Immature natural killer cell (primary cell): ENCODE results near the gene GNPDA2. TPM values are rescaled to one million over a fixed set of nuclear protein-coding genes. Genes with fewer than 3 reads are reported as not detected.
A peak's percentile ranks its signal among the peaks of the same experiment; 100 is the strongest.

Experiments
- DNase-seq, 3 donors: peaks; one replicate each; pipeline ENCODE4 v3.0.0; 2022; ENCODE audit warnings: mixed read lengths in 1 of 3
- H3K27ac Mint-ChIP-seq, 6 donors: one replicate each; pipeline ENCODE4 v1.8.0; 2020; ENCODE audit warnings: mixed read lengths in 6 of 6, mild to moderate bottlenecking in 5 of 6, inconsistent platforms in 4 of 6, moderate library complexity in 3 of 6
- H3K27me3 Mint-ChIP-seq, 3 donors: one replicate each; pipeline ENCODE4 v1.8.0; 2020 to 2021; ENCODE audit warnings: low read depth in 3 of 3, mild to moderate bottlenecking in 3 of 3, mixed read lengths in 3 of 3, moderate library complexity in 3 of 3, inconsistent platforms in 1 of 3
- H3K36me3 Mint-ChIP-seq, 3 donors: one replicate each; pipeline ENCODE4 v1.8.0; 2020; ENCODE audit warnings: mixed read lengths in 3 of 3, inconsistent platforms in 2 of 3, mild to moderate bottlenecking in 2 of 3
- H3K4me1 Mint-ChIP-seq, 2 donors: one replicate each; pipeline ENCODE4 v1.8.0; 2020; ENCODE audit warnings: inconsistent platforms in 2 of 2, mild to moderate bottlenecking in 2 of 2, mixed read lengths in 2 of 2, moderate library complexity in 1 of 2
- H3K4me3 Mint-ChIP-seq, 5 donors: one replicate each; pipeline ENCODE4 v1.8.0; 2020; ENCODE audit warnings: mild to moderate bottlenecking in 5 of 5, mixed read lengths in 5 of 5, inconsistent platforms in 3 of 5, moderate library complexity in 3 of 5
- H3K9me3 Mint-ChIP-seq, 6 donors: one replicate each; pipeline ENCODE4 v1.8.0; 2020; ENCODE audit warnings: mild to moderate bottlenecking in 6 of 6, mixed read lengths in 6 of 6, inconsistent platforms in 4 of 6, moderate library complexity in 3 of 6
- polyA plus RNA-seq, 3 donors: library from polyadenylated mRNA; unstranded; fragments of 300-500 nt; fragmentation: Illumina TruSeq; gene quantifications; one replicate each; pipeline ENCODE4 v1.2.3, GENCODE V29; 2021

Gene GNPDA2
- polyA plus RNA-seq, 3 donors from 2014 or later, result 13.7 to 30.9 (median 17.4) TPM

- Mint-ChIP-seq H3K27me3 (peaks cover 5 to 10% (median 9%) of the 10 kb centered on the region in 3 donors), H3K4me1 (peaks cover 34 to 70% of the 10 kb centered on the region in 2 donors), H3K9me3 (peaks cover 0 to 4% (median 0%) of the 10 kb centered on the region in 6 donors), H3K4me3 (peak overlapping the region; percentile 90 to 93 (median 91)), H3K36me3 (peaks cover 0 to 3% (median 0%) of the 10 kb centered on the region in 3 donors), H3K27ac (peak overlapping the region in 5 of 6 donors; percentile 75 to 94 (median 86))
- DNase-seq, result no peak
These were observed 1.2 kb downstream of the GNPDA2 start for GRCh38 chr4:44725166-44725565.

GRCh38 chr4:44722001-44722400 is 4.4 kb downstream of the GNPDA2 start:
- no peak for DNase-seq
- Mint-ChIP-seq H3K9me3 (peaks cover 0 to 4% (median 0%) of the 10 kb centered on the region in 6 donors), H3K36me3 (peaks cover 0 to 3% (median 0%) of the 10 kb centered on the region in 3 donors), H3K27me3 (peaks cover 5 to 9% (median 9%) of the 10 kb centered on the region in 3 donors), H3K4me3 (no peak overlapping the region), H3K27ac (no peak overlapping the region), H3K4me1 (peaks cover 41 to 81% of the 10 kb centered on the region in 2 donors)

- Mint-ChIP-seq H3K4me3 (no peak overlapping the region), H3K4me1 (peaks cover 28 to 71% of the 10 kb centered on the region in 2 donors), H3K27me3 (peaks cover 0 to 2% (median 1%) of the 10 kb centered on the region in 3 donors), H3K36me3 (peaks cover 0 to 3% (median 0%) of the 10 kb centered on the region in 3 donors), H3K9me3 (no peaks in the 10 kb centered on the region), H3K27ac (no peak overlapping the region)
- DNase-seq, result no peak
These were observed 6.0 kb downstream of the GNPDA2 start for GRCh38 chr4:44720371-44720770.

GRCh38 chr4:44716597-44716996 is 9.8 kb downstream of the GNPDA2 start:
- H3K27ac Mint-ChIP-seq, result no peak overlapping the region
- no peaks in the 10 kb centered on the region for H3K27me3 Mint-ChIP-seq
- peaks cover 9 to 37% of the 10 kb centered on the region in 2 donors for H3K4me1 Mint-ChIP-seq
- H3K4me3 Mint-ChIP-seq, result no peak overlapping the region
- DNase-seq, result no peak
- H3K9me3 Mint-ChIP-seq, result no peaks in the 10 kb centered on the region
- peaks cover 4 to 10% (median 6%) of the 10 kb centered on the region in 3 donors for H3K36me3 Mint-ChIP-seq

GRCh38 chr4:44713125-44713524 is 13.2 kb downstream of the GNPDA2 start:
- Mint-ChIP-seq H3K9me3 (no peaks in the 10 kb centered on the region), H3K27ac (no peak overlapping the region), H3K36me3 (peaks cover 4 to 6% (median 6%) of the 10 kb centered on the region in 3 donors), H3K4me3 (no peak overlapping the region), H3K4me1 (peaks cover 0 to 6% of the 10 kb centered on the region in 2 donors), H3K27me3 (no peaks in the 10 kb centered on the region)
- DNase-seq, result no peak

GRCh38 chr4:44704673-44705072 is 21.7 kb downstream of the GNPDA2 start:
- Mint-ChIP-seq H3K9me3 (no peaks in the 10 kb centered on the region), H3K4me3 (no peak overlapping the region), H3K27me3 (no peaks in the 10 kb centered on the region), H3K27ac (no peak overlapping the region), H3K4me1 (peaks cover 5 to 15% of the 10 kb centered on the region in 2 donors), H3K36me3 (peaks cover 13 to 34% (median 13%) of the 10 kb centered on the region in 3 donors)
- no peak for DNase-seq

GRCh38 chr4:44701037-44701436 is 25.3 kb downstream of the GNPDA2 start:
- Mint-ChIP-seq H3K4me3 (no peak overlapping the region), H3K36me3 (peaks cover 16 to 44% (median 21%) of the 10 kb centered on the region in 3 donors), H3K27ac (peak overlapping the region in 1 of 6 donors; percentile 46), H3K9me3 (no peaks in the 10 kb centered on the region), H3K4me1 (peaks cover 5 to 23% of the 10 kb centered on the region in 2 donors), H3K27me3 (no peaks in the 10 kb centered on the region)
- no peak for DNase-seq

GRCh38 chr4:44700427-44700826 is 25.9 kb downstream of the GNPDA2 start:
- Mint-ChIP-seq H3K4me3 (no peak overlapping the region), H3K4me1 (peaks cover 6 to 27% of the 10 kb centered on the region in 2 donors), H3K9me3 (no peaks in the 10 kb centered on the region), H3K27me3 (no peaks in the 10 kb centered on the region), H3K27ac (peak overlapping the region; percentile 12 to 86 (median 65)), H3K36me3 (peaks cover 15 to 47% (median 24%) of the 10 kb centered on the region in 3 donors)
- no peak for DNase-seq

- no peaks in the 10 kb centered on the region for H3K27me3 Mint-ChIP-seq
- peaks cover 16 to 36% of the 10 kb centered on the region in 2 donors for H3K4me1 Mint-ChIP-seq
- peak overlapping the region in 2 of 6 donors; percentile 17 to 43 for H3K27ac Mint-ChIP-seq
- H3K4me3 Mint-ChIP-seq, result no peak overlapping the region
- H3K36me3 Mint-ChIP-seq, result peaks cover 14 to 35% (median 27%) of the 10 kb centered on the region in 3 donors
- no peak for DNase-seq
- H3K9me3 Mint-ChIP-seq, result no peaks in the 10 kb centered on the region
These were observed 41.7 kb downstream of the GNPDA2 start for GRCh38 chr4:44684648-44685047.

GRCh38 chr4:44679060-44679459 is 47.3 kb downstream of the GNPDA2 start:
- Mint-ChIP-seq H3K4me1 (peaks cover 32 to 45% of the 10 kb centered on the region in 2 donors), H3K4me3 (peak overlapping the region; percentile 98 to 99 (median 98)), H3K9me3 (no peaks in the 10 kb centered on the region), H3K27me3 (peaks cover 3 to 5% (median 5%) of the 10 kb centered on the region in 3 donors), H3K27ac (peak overlapping the region; percentile 97 to 100 (median 99)), H3K36me3 (peaks cover 2% of the 10 kb centered on the region in 3 donors)
- DNase-seq, result no peak

- no peaks in the 10 kb centered on the region for H3K9me3 Mint-ChIP-seq
- H3K36me3 Mint-ChIP-seq, result no peaks in the 10 kb centered on the region
- H3K4me1 Mint-ChIP-seq, result peaks cover 32 to 42% of the 10 kb centered on the region in 2 donors
- peak; percentile 87 to 90 (median 88) for DNase-seq
- H3K27me3 Mint-ChIP-seq, result peaks cover 3 to 7% (median 5%) of the 10 kb centered on the region in 3 donors
- peak within 1 kb of the TSS; percentile 97 to 100 (median 99) for H3K27ac Mint-ChIP-seq
- H3K4me3 Mint-ChIP-seq, result peak within 1 kb of the TSS; percentile 98 to 99 (median 98)
These were observed 48.0 kb downstream of the GNPDA2 start, which contains the start of gene GUF1 for GRCh38 chr4:44678094-44679041. Gene GUF1 (plus strand): TSS chr4:44678420. CDS start chr4:44678623, 203 bp downstream.

- DNase-seq, result no peak
- H3K9me3 Mint-ChIP-seq, result no peaks in the 10 kb centered on the region
- no peak overlapping the region for H3K27ac Mint-ChIP-seq
- no peaks in the 10 kb centered on the region for H3K36me3 Mint-ChIP-seq
- no peak overlapping the region for H3K4me3 Mint-ChIP-seq
- peaks cover 25 to 26% of the 10 kb centered on the region in 2 donors for H3K4me1 Mint-ChIP-seq
- peaks cover 3 to 17% (median 6%) of the 10 kb centered on the region in 3 donors for H3K27me3 Mint-ChIP-seq
These were observed 51.0 kb downstream of the GNPDA2 start for GRCh38 chr4:44675366-44675765.

GRCh38 chr4:44674471-44674870 is 51.9 kb downstream of the GNPDA2 start:
- no peaks in the 10 kb centered on the region for H3K36me3 Mint-ChIP-seq
- H3K4me1 Mint-ChIP-seq, result peaks cover 17 to 22% of the 10 kb centered on the region in 2 donors
- H3K9me3 Mint-ChIP-seq, result no peaks in the 10 kb centered on the region
- peaks cover 6 to 17% (median 6%) of the 10 kb centered on the region in 3 donors for H3K27me3 Mint-ChIP-seq
- no peak for DNase-seq
- H3K27ac Mint-ChIP-seq, result no peak overlapping the region
- H3K4me3 Mint-ChIP-seq, result no peak overlapping the region

GRCh38 chr4:44671636-44672035 is 54.7 kb downstream of the GNPDA2 start:
- Mint-ChIP-seq H3K4me3 (no peak overlapping the region), H3K9me3 (no peaks in the 10 kb centered on the region), H3K27me3 (peaks cover 3 to 17% (median 5%) of the 10 kb centered on the region in 3 donors), H3K27ac (no peak overlapping the region), H3K4me1 (peaks cover 0 to under 1% of the 10 kb centered on the region in 2 donors), H3K36me3 (no peaks in the 10 kb centered on the region)
- no peak for DNase-seq
